K562 (cell line): Measurements from ENCODE around the gene MBOAT2. TPM values are rescaled to one million over a fixed set of nuclear protein-coding genes. Genes with fewer than 3 reads are reported as not detected.

Experiments used
- ATAC-seq: fragments of 200-7000 bp; cut with Tn5 transposase; 3 replicates; pipeline ENCODE4 v1.9.1; 2020; ENCODE audit warnings: moderate library complexity
- BruUV-seq: library from RNA; stranded (reverse); fragments of 400-500 nt; replicated peaks from 2 replicates; lab custom pipeline; 2021; lab: Mats Ljungman, UMichigan
- CTCF ChIA-PET: fragments of 300-600 bp; formaldehyde crosslinking; extraction: SDS; loops from one replicate; lab custom pipeline; 2021; ENCODE audit warnings: low intra/inter-chr PET ratio; lab: Yijun Ruan, JAX
- POLR2A ChIA-PET: fragments of 300-600, 350-650 bp; sonication (Branson Sonifier 250); formaldehyde crosslinking; extraction: SDS; loops from one replicate; lab custom pipeline; 2021; ENCODE audit warnings: antibody characterized with exemption, inconsistent platforms; lab: Yijun Ruan, JAX
- DNase-seq, 4 experiments: peaks; one replicate each; pipeline versions ENCODE4 v3.0.0 to v3.0.0-alpha.2; 2011 to 2018; ENCODE audit warnings: low spot score in 3 of 4, mixed read lengths in 3 of 4; ENCODE audit errors: extremely low read depth in 1 of 4
- FAIRE-seq: peaks from 2 replicates; lab custom pipeline; 2011; peaks lifted over from hg19 to GRCh38; lab: Jason Lieb, UNC
- H2AFZ ChIP-seq: 2 replicates; pipeline ENCODE4 v1.6.0; 2011; ENCODE audit warnings: low read depth, low read length, control low read depth, inconsistent platforms
- H3K27ac ChIP-seq: fragments of 200-600 bp; 3 replicates; pipeline ENCODE4 v1.8.0; 2011; ENCODE audit warnings: low read depth, mild to moderate bottlenecking, control low read depth, inconsistent platforms, low read length, moderate library complexity, mixed read lengths; ENCODE audit errors: extremely low read depth
- H3K27me3 ChIP-seq, 2 experiments: fragments of 300-600 bp in 1 of 2; 2 replicates in 1 of 2; 3 replicates in 1 of 2; pipeline versions ENCODE4 v1.6.0 to v1.8.0; 2011; ENCODE audit warnings: inconsistent platforms in 2 of 2, low read length in 2 of 2, mild to moderate bottlenecking in 1 of 2, mixed read lengths in 1 of 2, moderate library complexity in 1 of 2; ENCODE audit not compliant: control insufficient read depth in 2 of 2, insufficient read depth in 2 of 2
- H3K36me3 ChIP-seq: fragments of 300-600 bp; 3 replicates; pipeline ENCODE4 v1.8.0; 2011; ENCODE audit warnings: mild to moderate bottlenecking, low read length, inconsistent platforms; ENCODE audit not compliant: control insufficient read depth, insufficient read depth
- H3K4me1 ChIP-seq, 2 experiments: fragments of 200-600 bp in 1 of 2; replicated peaks in 1 of 2; 2 replicates in 1 of 2; 3 replicates in 1 of 2; pipeline versions ENCODE4 v1.5.1 to v1.8.0; 2011; ENCODE audit warnings: inconsistent platforms in 2 of 2, low read length in 2 of 2, mild to moderate bottlenecking in 1 of 2, mixed read lengths in 1 of 2, moderate library complexity in 1 of 2; ENCODE audit not compliant: control insufficient read depth in 2 of 2, insufficient read depth in 2 of 2
- H3K4me2 ChIP-seq: 2 replicates; pipeline ENCODE4 v1.6.1; 2011; ENCODE audit warnings: low read length, control low read depth, inconsistent platforms, mixed read lengths; ENCODE audit not compliant: insufficient read depth
- H3K4me3 ChIP-seq: fragments of 200-600 bp; sonication (generic), shearing (Covaris generic); 2 replicates; pipeline ENCODE4 v1.5.1; 2016; ENCODE audit warnings: control low read depth, inconsistent platforms
- H3K79me2 ChIP-seq: fragments of 200-600 bp; 3 replicates; pipeline ENCODE4 v1.8.0; 2011; ENCODE audit warnings: low read length, inconsistent platforms; ENCODE audit not compliant: control insufficient read depth, insufficient read depth
- H3K9ac ChIP-seq, 2 experiments: 2 replicates each; pipeline versions ENCODE4 v1.6.0 to v1.6.1; 2011; ENCODE audit warnings: low read depth in 2 of 2, low read length in 2 of 2, control low read depth in 1 of 2, inconsistent platforms in 1 of 2, mild to moderate bottlenecking in 1 of 2, mixed read lengths in 1 of 2; ENCODE audit not compliant: insufficient read depth in 1 of 2
- H3K9me1 ChIP-seq: one replicate; pipeline ENCODE4 v1.6.0; 2011; ENCODE audit warnings: inconsistent platforms, mild to moderate bottlenecking, low read length, moderate library complexity; ENCODE audit not compliant: control insufficient read depth, insufficient read depth
- H3K9me3 ChIP-seq: replicated peaks from 2 replicates; pipeline ENCODE4 v1.5.1; 2011; ENCODE audit warnings: low read depth, low read length, inconsistent platforms; ENCODE audit not compliant: control insufficient read depth, insufficient read depth
- H4K20me1 ChIP-seq: replicated peaks from 2 replicates; pipeline ENCODE4 v1.6.1; 2011; ENCODE audit warnings: low read length, inconsistent platforms, mixed read lengths; ENCODE audit not compliant: control insufficient read depth, insufficient read depth
- ARID1B ChIP-seq: fragments of 450-650 bp; IDR thresholded peaks from 2 replicates; pipeline ENCODE4 v1.6.1; 2016; ENCODE audit warnings: antibody characterized with exemption, mild to moderate bottlenecking, inconsistent platforms
- ATF6 ChIP-seq: sonication (generic); formaldehyde crosslinking; IDR thresholded peaks from 2 replicates; pipeline ENCODE4 v1.4.0; 2020; ENCODE audit warnings: mild to moderate bottlenecking, missing genetic modification reagents
- CBFA2T3 ChIP-seq: fragments of 450-650 bp; IDR thresholded peaks from 2 replicates; pipeline ENCODE4 v1.6.1; 2017
- DPF2 ChIP-seq: fragments of 450-650 bp; IDR thresholded peaks from 2 replicates; pipeline ENCODE4 v1.6.1; 2016
- EGR1 ChIP-seq: fragments of 450-650 bp; conservative IDR thresholded peaks from 2 replicates; pipeline ENCODE4 v1.6.1; 2017; ENCODE audit warnings: mild to moderate bottlenecking
- HNRNPL ChIP-seq: fragments of 200-400 bp; formaldehyde crosslinking; IDR thresholded peaks from 2 replicates; pipeline ENCODE4 v1.6.1; 2017; ENCODE audit warnings: low read depth, mild to moderate bottlenecking, low read length
- SFPQ ChIP-seq: fragments of 200-400 bp; formaldehyde crosslinking; IDR thresholded peaks from 2 replicates; pipeline ENCODE4 v1.6.1; 2017; ENCODE audit warnings: mild to moderate bottlenecking, low read depth, low read length, moderate library complexity
- TCF7L2 ChIP-seq: fragments of 150-350 bp; IDR thresholded peaks from 2 replicates; pipeline ENCODE4 v1.6.1; 2016; ENCODE audit warnings: low read depth, mild to moderate bottlenecking, low read length, moderate library complexity
- ZNF398 ChIP-seq: fragments of 250-450 bp; sonication (Bioruptor Pico); IDR thresholded peaks from 2 replicates; pipeline ENCODE4 v1.8.0; 2021; ENCODE audit warnings: moderate library complexity, mild to moderate bottlenecking, inconsistent platforms
- WGBS: fragments of 100-300 bp; shearing (Covaris generic); methylation state at CpG from one replicate; pipeline ENCODE4 v1.1.6; 2016; ENCODE audit warnings: low coverage, mixed read lengths; ENCODE audit not compliant: insufficient coverage; ENCODE audit errors: missing lambda C conversion rate; 5-methylcytosine and 5-hydroxymethylcytosine counted together
- in situ Hi-C: fragments of 300-500 bp; cut with MboI; formaldehyde crosslinking; loops from 4 replicates; pipeline ENCODE4 v1.15.0; 2018; ENCODE audit warnings: inconsistent platforms, mixed read lengths
- intact Hi-C: fragments of 100-400 bp; cut with micrococcal nuclease; formaldehyde crosslinking; loops from 2 replicates; pipeline ENCODE4 v1.14.2; 2022
- polyA plus RNA-seq, 8 experiments: library from polyadenylated mRNA; depleted of rRNA in 4 of 8; stranded (reverse) in 5 of 8; unstranded in 3 of 8; fragments of >200 nt; fragmentation: Nextera tagmentation in 2 of 8; fragmentation: Illumina TruSeq in 1 of 8; extraction: Ambion mirVana in 2 of 8; extraction: Trizol in 1 of 8; gene quantifications; 2 replicates each; pipeline versions ENCODE4 v1.2.1 to v1.2.3, GENCODE V29; 2011 to 2014; ENCODE audit warnings: inconsistent platforms in 1 of 8, missing spikeins in 1 of 8
- total RNA-seq, 7 experiments: library from RNA; depleted of rRNA in 6 of 7; stranded (reverse); fragments of >200 nt in 6 of 7; fragmentation: Illumina TruSeq in 2 of 7; extraction: Trizol in 2 of 7; gene quantifications; 2 replicates each; pipeline versions ENCODE4 v1.2.1 to v1.2.3, GENCODE V29; 2011 to 2021; ENCODE audit warnings: low replicate concordance in 1 of 7

Gene MBOAT2
- total and polyA plus RNA-seq, 9 of the 15 experiments (the other 6 are each of a cell fraction or from before 2014, with no cell fraction given): 8.4 to 122 (median 27.6) TPM

DNA sequence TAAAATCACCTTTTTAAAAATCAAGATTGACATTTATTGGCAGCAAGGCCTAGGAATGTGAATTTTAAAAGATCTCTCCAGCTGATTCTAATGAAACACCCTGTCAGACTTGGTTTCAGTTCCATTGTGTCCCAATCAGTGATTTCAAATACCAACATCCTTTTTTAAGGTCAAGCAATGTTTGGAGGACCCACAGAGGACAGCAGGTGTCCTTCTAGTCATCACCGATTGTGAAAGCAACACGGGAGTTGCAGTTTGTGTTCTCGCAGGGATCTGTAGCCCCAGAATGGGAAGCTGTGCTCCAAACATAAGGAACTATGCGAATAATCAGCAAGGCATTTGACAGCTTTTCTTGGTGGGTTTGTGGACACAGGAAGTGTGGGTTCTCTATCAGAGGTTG lies 161.6 kb downstream of the MBOAT2 start (continued):
- TF ChIP-seq SFPQ: no peak
- TF ChIP-seq HNRNPL: no peak
- TF ChIP-seq ZNF398 (CRISPR knock-in tag): no peak

DNA sequence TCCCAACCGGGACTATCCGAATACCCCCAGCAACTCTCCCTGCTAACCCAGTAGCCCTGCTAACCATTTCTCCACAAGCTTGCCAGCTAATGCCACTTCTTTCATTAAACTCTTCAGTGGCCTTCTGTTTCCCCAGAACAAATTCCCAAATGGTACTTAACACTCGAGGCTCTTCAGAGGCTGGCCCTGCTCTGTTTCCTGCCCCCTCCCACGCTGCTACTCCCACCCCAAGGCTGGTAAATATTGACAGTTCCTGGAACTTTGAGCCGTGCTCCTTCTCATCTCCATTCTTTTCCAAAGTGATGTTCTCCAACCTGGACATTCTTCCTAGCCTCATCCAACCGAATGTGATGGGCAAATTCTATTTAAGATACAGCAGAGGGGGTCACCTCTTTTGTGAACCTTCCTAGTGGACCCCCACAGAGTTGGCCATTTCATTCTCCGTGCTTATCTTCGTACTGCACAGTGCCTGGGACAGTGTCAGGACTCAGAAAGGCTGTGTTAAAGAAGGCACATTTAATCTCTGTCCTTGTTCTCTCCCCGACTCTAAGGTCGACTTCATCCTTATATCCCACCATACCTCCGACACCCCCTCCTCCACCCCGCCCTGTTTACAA lies 162.9 kb downstream of the MBOAT2 start:
- ATAC-seq (0 out of 3 replicates have a peak, but pooled peaks have one; percentile 7), FAIRE-seq (peak; percentile 68), DNase-seq (peak in 2 of 4 experiments; percentile 29 to 43)
- Histone ChIP-seq H3K4me2 (peak overlapping the region; percentile 43), H3K27me3 (no peaks in the 10 kb centered on the region), H3K4me3 (no peak overlapping the region), H3K4me1 (peaks cover 4 to 23% of the 10 kb centered on the region in 2 experiments; a peak in 4 of 5 replicates), H3K9me1 (no peaks in the 10 kb centered on the region), H3K9ac (peak overlapping the region in 1 of 2 experiments; percentile 6; a peak in 1 of 4 replicates), H3K36me3 (no peaks in the 10 kb centered on the region), H3K79me2 (peaks cover 18% of the 10 kb centered on the region), H3K27ac (0 out of 3 replicates have a peak overlapping the region, but pooled peaks have one; percentile 39), H2AFZ (peak overlapping the region; percentile 78), H4K20me1 (no peaks in the 10 kb centered on the region), H3K9me3 (no peaks in the 10 kb centered on the region)
- intact Hi-C loops (no loop called here), in situ Hi-C loops (no loop called here)
- ChIA-PET POLR2A (interaction anchor here (0.9 kb wide), 1 partner anchor 23 kb away, joined by 4 read pairs; no protein-coding TSS in a partner anchor), CTCF (no interaction called here)
- no TSS peak for BruUV-seq
- 17% methylated on average over 12 of the region's 12 CpGs for WGBS
- peak; percentile 46 for TF ChIP-seq ARID1B
- TF ChIP-seq ATF6: no peak
- TF ChIP-seq DPF2: peak; percentile 54; the same call in 1 of the 2 replicates
- TF ChIP-seq TCF7L2: no peak
- TF ChIP-seq EGR1: peak; percentile 75
- 0 out of 2 replicates have a peak, but pooled peaks have one; percentile 26 for TF ChIP-seq CBFA2T3
